Lower leg skin (tissue), 4 donors: ENCODE data around the gene SESN1. TPM values are rescaled to one million over a fixed set of nuclear protein-coding genes. Genes with fewer than 3 reads are reported as not detected.
"Not testable (repeated sequence)": the region's sequence is repeated elsewhere in the genome, so short reads cannot be mapped to it uniquely, and the experiment has no call there.

Experiments used
- DNase-seq, 2 donors: peaks; one replicate each; pipeline ENCODE4 v3.0.0-alpha.2; 2019; ENCODE audit warnings: low spot score in 2 of 2
- H3K4me3 ChIP-seq: fragments of 200-600 bp; sonication (generic); 2 replicates; pipeline ENCODE4 v1.5.1; 2017; ENCODE audit warnings: mild to moderate bottlenecking, low read depth; ENCODE audit not compliant: poor library complexity, severe bottlenecking
- CTCF ChIP-seq, 3 donors: fragments of 450-650 bp; IDR thresholded peaks; one replicate each; pipeline ENCODE4 v1.5.1; 2016; ENCODE audit warnings: antibody characterized with exemption in 3 of 3, mild to moderate bottlenecking in 3 of 3, moderate library complexity in 2 of 3
- POLR2A ChIP-seq, 2 donors: fragments of 450-650 bp; IDR thresholded peaks; one replicate each; pipeline ENCODE4 v1.6.1; 2016 to 2017; ENCODE audit warnings: antibody characterized with exemption in 2 of 2, mild to moderate bottlenecking in 1 of 2, moderate library complexity in 1 of 2
- WGBS, 2 donors: methylation state at CpG; one replicate each; pipeline ENCODE4 v1.1.5; 2018; 5-methylcytosine and 5-hydroxymethylcytosine counted together
- intact Hi-C: fragments of 100-400 bp; cut with DNase I; formaldehyde crosslinking; loops from one replicate; pipeline ENCODE4 v1.15.0; 2023; ENCODE audit warnings: low total_unique reads
- total RNA-seq, 4 donors: library from RNA; depleted of rRNA; stranded (reverse); fragments of >200 nt; gene quantifications; one replicate each; pipeline ENCODE4 v1.1.0, GENCODE V29; 2016

The SESN1 gene
- total RNA-seq, 4 donors from 2014 or later = 47.9 to 165 (median 110) TPM

GRCh38 chr6:109117346-109118035 is 22.8 kb upstream of the SESN1 start:
- no peak overlapping the region for H3K4me3 ChIP-seq
- DNase-seq = no peak
- no peak for TF ChIP-seq CTCF (IDR thresholded peaks at IDR 0.05)
- no peak for TF ChIP-seq POLR2A (IDR thresholded peaks at IDR 0.05)
- intact Hi-C loops = no loop called here
- 41 to 47% methylated on average over 5 of the region's 5 CpGs for WGBS, 2 donors

GRCh38 chr6:109112663-109113062 is 18.0 kb upstream of the SESN1 start:
- H3K4me3 ChIP-seq, DNase-seq, intact Hi-C loops: not testable (repeated sequence)
- 84 to 88% methylated on average over 3 of the region's 3 CpGs for whole genome bisulfite sequencing, 2 donors

- DNase-seq, H3K4me3 ChIP-seq, intact Hi-C loops: not testable (repeated sequence)
- WGBS, 2 donors = 93 to 94% methylated on average over 8 of the region's 8 CpGs
Observed at GRCh38 chr6:109109663-109110062, 15.0 kb upstream of the SESN1 start.

GRCh38 chr6:109105681-109106080 is 11.0 kb upstream of the SESN1 start:
- WGBS, 2 donors = 84 to 93% methylated on average over 5 of the region's 5 CpGs
- TF ChIP-seq CTCF (IDR thresholded peaks at IDR 0.05) (no peak), POLR2A (IDR thresholded peaks at IDR 0.05) (no peak)
- H3K4me3 ChIP-seq = no peak overlapping the region
- DNase-seq = no peak
- intact Hi-C loops = no loop called here

GRCh38 chr6:109104512-109104911 is 9.9 kb upstream of the SESN1 start:
- TF ChIP-seq POLR2A (IDR thresholded peaks at IDR 0.05) = no peak
- TF ChIP-seq CTCF (IDR thresholded peaks at IDR 0.05) = no peak
- DNase-seq = no peak
- WGBS, 2 donors = 84 to 87% methylated on average over 3 of the region's 3 CpGs
- no peak overlapping the region for H3K4me3 ChIP-seq
- intact Hi-C loops = no loop called here

- intact Hi-C loops = no loop called here
- no peak overlapping the region for H3K4me3 ChIP-seq
- DNase-seq = no peak
- no peak for TF ChIP-seq POLR2A (IDR thresholded peaks at IDR 0.05)
- TF ChIP-seq CTCF (IDR thresholded peaks at IDR 0.05) = no peak
Observed at GRCh38 chr6:109103942-109104341, 9.3 kb upstream of the SESN1 start.

GRCh38 chr6:109102762-109103161 is 8.1 kb upstream of the SESN1 start:
- 50 to 62% methylated on average over 1 of the region's 1 CpG for WGBS, 2 donors
- no peak overlapping the region for H3K4me3 ChIP-seq
- DNase-seq = no peak
- intact Hi-C loops = no loop called here
- TF ChIP-seq POLR2A (IDR thresholded peaks at IDR 0.05) = no peak
- TF ChIP-seq CTCF (IDR thresholded peaks at IDR 0.05) = no peak
